PC-9 (cell line): Measurements from ENCODE around the gene PRPSAP2.

Source experiments
- EZH2 ChIP-seq: fragments of 200-600 bp; sonication (generic); IDR thresholded peaks from 2 replicates; pipeline ENCODE4 v1.8.0; 2017; ENCODE audit warnings: antibody characterized with exemption, low read depth
- TF ChIP-seq, protein P1 (sequence below): fragments of 200-600 bp; sonication (generic); conservative IDR thresholded peaks from 2 replicates; pipeline ENCODE4 v1.6.1; 2017; ENCODE audit warnings: mixed run types, antibody characterized with exemption, mild to moderate bottlenecking, moderate library complexity

- TF ChIP-seq, protein P1, sequence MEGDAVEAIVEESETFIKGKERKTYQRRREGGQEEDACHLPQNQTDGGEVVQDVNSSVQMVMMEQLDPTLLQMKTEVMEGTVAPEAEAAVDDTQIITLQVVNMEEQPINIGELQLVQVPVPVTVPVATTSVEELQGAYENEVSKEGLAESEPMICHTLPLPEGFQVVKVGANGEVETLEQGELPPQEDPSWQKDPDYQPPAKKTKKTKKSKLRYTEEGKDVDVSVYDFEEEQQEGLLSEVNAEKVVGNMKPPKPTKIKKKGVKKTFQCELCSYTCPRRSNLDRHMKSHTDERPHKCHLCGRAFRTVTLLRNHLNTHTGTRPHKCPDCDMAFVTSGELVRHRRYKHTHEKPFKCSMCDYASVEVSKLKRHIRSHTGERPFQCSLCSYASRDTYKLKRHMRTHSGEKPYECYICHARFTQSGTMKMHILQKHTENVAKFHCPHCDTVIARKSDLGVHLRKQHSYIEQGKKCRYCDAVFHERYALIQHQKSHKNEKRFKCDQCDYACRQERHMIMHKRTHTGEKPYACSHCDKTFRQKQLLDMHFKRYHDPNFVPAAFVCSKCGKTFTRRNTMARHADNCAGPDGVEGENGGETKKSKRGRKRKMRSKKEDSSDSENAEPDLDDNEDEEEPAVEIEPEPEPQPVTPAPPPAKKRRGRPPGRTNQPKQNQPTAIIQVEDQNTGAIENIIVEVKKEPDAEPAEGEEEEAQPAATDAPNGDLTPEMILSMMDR, result no peak
- TF ChIP-seq EZH2, result no peak
Observed at GRCh38 chr17:18932360-18933055, 74.6 kb downstream of the PRPSAP2 start.
